Muscle of leg (tissue), 11 donors: ENCODE measurements around the gene HES7. TPM values are rescaled to one million over a fixed set of nuclear protein-coding genes. Genes with fewer than 3 reads are reported as not detected.

Experiments
- DNase-seq: peaks from one replicate; pipeline ENCODE4 v3.0.0; 2013
- H3K27ac ChIP-seq: one replicate; pipeline ENCODE4 v1.5.1; 2013; ENCODE audit warnings: mild to moderate bottlenecking, low read length, control low read depth
- H3K27me3 ChIP-seq: one replicate; pipeline ENCODE4 v1.6.1; 2013; ENCODE audit warnings: low read length; ENCODE audit not compliant: control insufficient read depth, insufficient read depth
- H3K36me3 ChIP-seq: one replicate; pipeline ENCODE4 v1.6.1; 2013; ENCODE audit warnings: low read length; ENCODE audit not compliant: control insufficient read depth, insufficient read depth
- H3K4me1 ChIP-seq: one replicate; pipeline ENCODE4 v1.6.1; 2013; ENCODE audit warnings: low read length; ENCODE audit not compliant: control insufficient read depth, insufficient read depth
- H3K4me3 ChIP-seq: one replicate; pipeline ENCODE4 v1.5.1; 2013; ENCODE audit warnings: low read length, control low read depth
- H3K9me3 ChIP-seq: replicated peaks from 2 replicates; pipeline ENCODE4 v1.6.1; 2013; ENCODE audit warnings: low read depth, low read length; ENCODE audit not compliant: control insufficient read depth
- WGBS: methylation state at CpG from one replicate; pipeline ENCODE4 v1.1.5; 2013; ENCODE audit warnings: missing lambda C conversion rate; ENCODE audit not compliant: insufficient coverage; 5-methylcytosine and 5-hydroxymethylcytosine counted together
- polyA plus RNA-seq, 8 donors: library from polyadenylated mRNA; unstranded; fragments of 120-200 nt; gene quantifications; one replicate each; pipeline versions ENCODE4 v1.2.1 to v1.2.3, GENCODE V29; 2013; ENCODE audit warnings: inconsistent platforms in 1 of 8, low replicate concordance in 1 of 8; ENCODE audit not compliant: insufficient read length in 8 of 8, insufficient read depth in 1 of 8
- total RNA-seq: library from RNA; stranded (reverse); fragments of 120-200 nt; gene quantifications from one replicate; pipeline ENCODE4 v1.2.4, GENCODE V29; 2013

The HES7 gene
- total and polyA plus RNA-seq, 9 donors, result 0.08 to 0.28 (median 0.15) TPM; not detected in 2

DNA sequence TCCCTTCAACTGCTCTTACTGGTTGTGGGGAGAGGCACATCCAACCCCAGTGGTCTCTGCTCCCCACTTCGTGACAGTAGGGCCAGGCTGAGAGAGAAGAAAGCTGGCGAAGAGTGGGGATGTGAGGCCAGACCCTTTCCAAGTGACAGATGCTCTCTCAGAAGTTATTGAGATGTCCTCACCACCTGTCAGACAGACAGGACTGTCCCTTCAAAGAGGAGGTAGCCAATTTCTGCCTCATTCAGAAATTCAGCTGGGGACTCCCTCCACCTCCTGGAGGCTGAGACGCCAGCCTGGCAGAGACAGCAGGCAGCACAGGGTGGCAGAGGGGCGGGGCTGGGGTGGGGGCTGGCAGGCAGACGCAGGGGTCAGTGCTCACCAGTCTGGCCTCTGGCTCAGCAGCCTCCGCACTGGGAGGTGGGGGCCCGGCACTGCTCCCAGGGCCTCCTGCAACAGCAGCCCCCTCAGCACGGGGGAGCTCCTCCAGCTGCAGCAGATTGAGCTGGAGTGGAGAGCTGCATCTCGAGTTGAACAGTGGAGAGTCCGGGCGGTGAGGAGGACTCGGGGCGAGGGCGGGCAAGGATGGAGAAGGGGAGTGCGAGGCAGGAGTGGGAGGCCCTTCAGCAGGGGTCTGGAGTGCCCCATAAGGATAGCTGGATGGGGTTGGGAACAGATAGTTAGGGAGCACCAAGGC, 19.1 kb upstream of the HES7 start:
- no peak overlapping the region for H3K4me3 ChIP-seq
- no peaks in the 10 kb centered on the region for H3K9me3 ChIP-seq
- H3K36me3 ChIP-seq, result peaks cover 82% of the 10 kb centered on the region
- DNase-seq, result no peak
- H3K27me3 ChIP-seq, result no peaks in the 10 kb centered on the region
- peaks cover 15% of the 10 kb centered on the region for H3K4me1 ChIP-seq
- H3K27ac ChIP-seq, result no peak overlapping the region
- 83% methylated on average over 13 of the region's 15 CpGs for WGBS

GRCh38 chr17:8142158-8142886, 18.4 kb upstream of the HES7 start:
- 87% methylated on average over 19 of the region's 23 CpGs for WGBS
- Histone ChIP-seq H3K9me3 (no peaks in the 10 kb centered on the region), H3K4me3 (no peak overlapping the region), H3K27ac (no peak overlapping the region), H3K36me3 (peaks cover 75% of the 10 kb centered on the region), H3K27me3 (no peaks in the 10 kb centered on the region), H3K4me1 (peaks cover 19% of the 10 kb centered on the region)
- peak; percentile 39 for DNase-seq

DNA sequence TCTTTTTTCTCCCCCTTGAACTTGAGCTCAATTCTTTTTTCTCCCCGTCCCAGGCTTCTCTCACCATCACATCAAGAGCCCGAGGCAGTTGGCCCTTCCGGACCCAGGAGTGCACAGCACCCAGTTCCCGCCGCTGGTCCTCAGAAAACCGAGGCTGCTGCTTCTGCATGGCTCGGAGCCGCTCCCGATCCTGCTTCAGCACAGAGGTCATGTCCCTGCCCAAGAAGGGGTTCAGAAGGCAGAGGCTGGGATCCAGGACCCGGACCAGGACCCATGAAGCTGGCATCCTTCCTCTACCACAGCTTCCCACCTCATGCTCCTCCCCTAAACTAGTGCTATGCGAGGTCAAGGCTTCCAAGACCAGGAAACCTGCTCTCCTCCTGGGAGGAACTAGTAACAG, 17.8 kb upstream of the HES7 start:
- 89% methylated on average over 10 of the region's 11 CpGs for WGBS
- Histone ChIP-seq H3K27ac (no peak overlapping the region), H3K4me1 (peaks cover 19% of the 10 kb centered on the region), H3K9me3 (no peaks in the 10 kb centered on the region), H3K36me3 (peaks cover 69% of the 10 kb centered on the region), H3K4me3 (no peak overlapping the region), H3K27me3 (no peaks in the 10 kb centered on the region)
- DNase-seq, result peak; percentile 38

GRCh38 chr17:8141045-8141444, 17.1 kb upstream of the HES7 start:
- no peak for DNase-seq
- Histone ChIP-seq H3K36me3 (peaks cover 62% of the 10 kb centered on the region), H3K9me3 (no peaks in the 10 kb centered on the region), H3K4me3 (no peak overlapping the region), H3K27ac (no peak overlapping the region), H3K4me1 (peaks cover 19% of the 10 kb centered on the region), H3K27me3 (no peaks in the 10 kb centered on the region)
- no CpG with 5 or more reads among the region's 7 CpGs for WGBS

DNA sequence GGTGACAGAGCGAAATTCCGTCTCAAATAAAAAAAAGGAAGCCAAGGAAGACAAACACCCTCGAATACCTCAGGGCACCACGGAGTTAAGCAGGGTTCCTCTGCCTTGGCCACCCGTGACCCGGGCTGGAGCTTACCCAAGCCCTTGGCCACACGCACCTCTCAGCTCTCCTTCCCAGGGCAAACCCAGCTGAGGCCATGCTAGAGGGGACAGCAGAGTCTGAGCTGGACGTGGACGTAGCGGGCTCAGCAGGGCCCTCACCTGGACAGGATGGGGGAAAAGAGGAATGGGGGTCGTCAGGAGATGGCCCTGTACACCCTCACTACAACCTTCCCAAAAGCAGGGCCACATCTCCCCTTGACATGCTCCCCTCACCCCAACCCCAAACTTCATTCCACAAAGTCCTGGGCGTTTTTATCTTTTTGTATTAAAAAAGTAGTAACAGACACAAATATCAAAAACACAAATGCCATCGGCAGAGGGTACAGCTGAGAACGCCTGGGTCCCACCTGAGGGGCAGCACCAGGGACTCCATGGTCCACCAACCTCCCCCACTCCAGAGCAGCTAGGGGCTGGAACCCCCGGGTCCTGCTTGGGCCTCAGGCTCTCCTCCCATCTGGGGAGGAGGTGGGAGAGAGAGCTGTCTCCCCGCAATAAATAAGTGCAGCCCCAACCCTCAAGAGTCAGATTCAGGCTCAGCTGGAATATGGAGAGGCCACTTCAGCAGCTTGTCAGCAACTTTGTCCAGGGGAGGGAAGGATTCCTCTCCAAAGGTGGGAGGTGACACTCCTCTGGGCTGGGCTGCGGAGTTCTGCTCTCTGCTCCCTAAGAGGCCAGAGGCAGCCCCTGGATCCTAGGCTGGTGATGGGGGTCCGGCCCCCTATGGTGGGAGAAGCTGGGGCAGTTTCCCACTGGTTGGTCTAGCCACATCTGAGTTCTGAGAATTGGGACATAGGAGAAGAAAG, 16.4 kb upstream of the HES7 start:
- H3K36me3 ChIP-seq, result peaks cover 55% of the 10 kb centered on the region
- 93% methylated on average over 5 of the region's 18 CpGs for WGBS
- no peaks in the 10 kb centered on the region for H3K9me3 ChIP-seq
- H3K4me3 ChIP-seq, result no peak overlapping the region
- peaks cover 19% of the 10 kb centered on the region for H3K4me1 ChIP-seq
- no peaks in the 10 kb centered on the region for H3K27me3 ChIP-seq
- no peak overlapping the region for H3K27ac ChIP-seq
- DNase-seq, result peak; percentile 46

DNA sequence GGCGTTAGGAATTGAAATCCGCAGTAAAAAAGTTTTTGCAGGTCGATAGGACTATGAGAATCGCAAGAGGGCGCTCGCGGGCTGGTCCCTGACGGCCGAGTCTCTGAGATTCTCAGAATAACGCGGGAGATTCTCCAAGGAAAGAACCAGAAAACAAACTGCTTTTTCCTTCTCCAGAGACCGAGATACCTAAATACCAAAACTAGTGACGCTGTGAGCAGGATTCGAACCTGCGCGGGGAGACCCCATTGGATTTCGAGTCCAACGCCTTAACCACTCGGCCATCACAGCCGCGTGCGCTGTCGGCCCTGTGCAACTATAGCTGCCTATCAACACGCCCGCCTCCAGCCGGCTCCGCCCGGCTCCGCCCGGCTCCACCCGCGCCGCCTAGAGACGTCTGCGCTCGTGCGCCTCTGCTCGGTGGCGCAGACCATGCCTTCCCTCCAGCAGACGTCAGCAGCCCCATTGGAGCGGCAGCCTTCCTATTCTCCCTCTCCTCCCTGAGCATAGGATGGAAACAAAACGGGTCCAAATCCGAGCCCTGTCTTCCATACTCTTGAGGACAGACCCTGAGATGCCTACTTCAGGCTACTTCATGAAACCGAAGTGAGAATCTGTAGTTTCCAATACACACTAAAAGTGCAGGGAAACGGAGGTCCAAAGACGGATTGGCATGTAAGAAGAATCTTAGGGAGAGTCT, 14.9 kb upstream of the HES7 start:
- WGBS, result 0% methylated on average over 38 of the region's 46 CpGs
- Histone ChIP-seq H3K36me3 (peaks cover 40% of the 10 kb centered on the region), H3K4me3 (peak overlapping the region; percentile 42), H3K9me3 (no peaks in the 10 kb centered on the region), H3K4me1 (peaks cover 19% of the 10 kb centered on the region), H3K27ac (peak overlapping the region; percentile 98), H3K27me3 (no peaks in the 10 kb centered on the region)
- peak; percentile 99 for DNase-seq

- Histone ChIP-seq H3K4me1 (peaks cover 19% of the 10 kb centered on the region), H3K36me3 (peaks cover 35% of the 10 kb centered on the region), H3K9me3 (no peaks in the 10 kb centered on the region), H3K4me3 (peak overlapping the region; percentile 33), H3K27me3 (no peaks in the 10 kb centered on the region), H3K27ac (peak overlapping the region; percentile 98)
- no peak for DNase-seq
- 0% methylated on average over 7 of the region's 7 CpGs for WGBS
Measured at GRCh38 chr17:8138374-8138671, 14.4 kb upstream of the HES7 start.

DNA sequence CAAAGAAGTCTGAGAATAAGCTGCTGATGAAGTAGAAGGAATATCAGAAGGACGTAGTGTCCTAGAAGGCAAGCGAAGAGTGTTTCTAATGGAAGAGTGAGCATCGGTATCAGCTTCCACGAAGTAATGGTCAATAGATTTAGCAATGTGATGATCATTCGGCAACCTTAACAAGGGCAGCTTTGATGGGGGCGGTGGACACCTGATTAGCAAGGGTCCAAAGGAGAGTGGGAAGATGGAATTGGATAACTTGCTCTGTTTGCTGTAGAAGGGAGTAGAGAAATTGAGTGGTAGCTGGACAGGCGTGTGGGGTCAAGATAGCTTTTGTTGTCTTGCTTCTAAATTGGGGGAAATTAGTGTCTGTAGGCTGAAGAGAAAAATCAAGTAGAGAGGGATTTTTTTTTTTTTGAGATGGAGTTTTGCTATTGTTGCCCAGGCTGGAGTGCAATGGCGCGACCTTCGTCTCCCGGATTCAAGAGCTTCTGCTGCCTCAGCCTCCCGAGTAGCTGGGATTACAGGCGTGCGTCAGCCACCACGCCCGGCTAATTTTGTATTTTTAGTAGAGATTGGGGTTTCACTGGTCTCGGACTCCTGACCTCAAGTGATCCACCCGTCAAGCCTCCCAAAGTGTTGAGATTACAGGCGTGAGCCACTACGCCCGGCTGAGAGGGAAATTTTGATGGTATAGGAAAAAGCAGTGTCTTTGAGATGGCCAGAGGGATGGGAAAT, 13.9 kb upstream of the HES7 start:
- H3K4me3 ChIP-seq, result peak overlapping the region; percentile 33
- no peaks in the 10 kb centered on the region for H3K9me3 ChIP-seq
- no peaks in the 10 kb centered on the region for H3K27me3 ChIP-seq
- 33% methylated on average over 14 of the region's 21 CpGs for WGBS
- H3K36me3 ChIP-seq, result peaks cover 30% of the 10 kb centered on the region
- H3K4me1 ChIP-seq, result peaks cover 19% of the 10 kb centered on the region
- DNase-seq, result peak; percentile 23
- H3K27ac ChIP-seq, result peak overlapping the region; percentile 98

- peaks cover 12% of the 10 kb centered on the region for H3K4me1 ChIP-seq
- no peak for DNase-seq
- 85% methylated on average over 3 of the region's 4 CpGs for WGBS
Measured at GRCh38 chr17:8133941-8134340, 10.0 kb upstream of the HES7 start.

More at GRCh38 chr17:8133941-8134340, 10.0 kb upstream of the HES7 start:
- H3K9me3 ChIP-seq, result no peaks in the 10 kb centered on the region
- no peak overlapping the region for H3K4me3 ChIP-seq
- H3K27me3 ChIP-seq, result peaks cover 12% of the 10 kb centered on the region
- H3K27ac ChIP-seq, result no peak overlapping the region
- no peaks in the 10 kb centered on the region for H3K36me3 ChIP-seq
